Measurements from ENCODE around the gene CPNE8. TPM values are rescaled to one million over a fixed set of nuclear protein-coding genes. Genes with fewer than 3 reads are reported as not detected.
A peak's percentile ranks its signal among the peaks of the same experiment; 100 is the strongest.

The CPNE8 gene
- polyA plus RNA-seq, 2 of the 4 experiments (the other 2 are of a cell fraction): 8.0 to 30.1 TPM

DNA sequence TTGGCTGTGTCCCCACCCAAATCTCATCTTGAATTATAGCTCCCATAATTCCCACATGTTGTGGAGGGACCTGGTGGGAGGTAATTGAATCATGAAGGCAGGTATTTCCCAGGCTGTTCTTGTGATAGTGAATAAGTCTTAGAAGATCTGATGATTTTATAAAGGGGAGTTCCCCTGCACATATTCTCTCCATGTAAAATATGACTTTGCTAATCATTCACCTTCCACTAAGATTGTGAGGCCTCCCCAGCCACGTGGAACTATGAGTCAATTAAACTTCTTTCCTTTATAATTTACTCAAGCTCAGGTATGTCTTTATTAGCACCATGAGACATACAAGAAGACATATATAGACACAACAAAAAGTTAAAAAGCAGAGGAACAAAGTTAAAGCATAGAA is 120.0 kb downstream of the CPNE8 start:
- Histone ChIP-seq H3K4me1 (no peaks in the 10 kb centered on the region), H3K9me3 (peaks cover 15% of the 10 kb centered on the region; the same call in 2 of the 3 replicates), H3K4me3 (no peak overlapping the region), H3K27ac (no peak overlapping the region), H3K4me2 (no peak overlapping the region)
- ChIA-PET CTCF (interaction anchor here (0.6 kb wide), 2 partner anchors 11 to 120 kb away, joined by 3 read pairs; no protein-coding TSS in a partner anchor), POLR2A (no interaction called here)
- no peak for DNase-seq (ENCODE audit: low read depth in 1 of 2, low spot score in 1 of 2)
- TF ChIP-seq ATOH8 (CRISPR knock-in tag; IDR thresholded peaks at IDR 0.05; ENCODE audit: low read depth): no peak
- TF ChIP-seq HDAC2 (IDR thresholded peaks at IDR 0.05): no peak
- FAIRE-seq: peak; percentile 39
- no peak for ATAC-seq
- WGBS (ENCODE audit: missing lambda C conversion rate): 7% methylated on average over 1 of the region's 1 CpG

DNA sequence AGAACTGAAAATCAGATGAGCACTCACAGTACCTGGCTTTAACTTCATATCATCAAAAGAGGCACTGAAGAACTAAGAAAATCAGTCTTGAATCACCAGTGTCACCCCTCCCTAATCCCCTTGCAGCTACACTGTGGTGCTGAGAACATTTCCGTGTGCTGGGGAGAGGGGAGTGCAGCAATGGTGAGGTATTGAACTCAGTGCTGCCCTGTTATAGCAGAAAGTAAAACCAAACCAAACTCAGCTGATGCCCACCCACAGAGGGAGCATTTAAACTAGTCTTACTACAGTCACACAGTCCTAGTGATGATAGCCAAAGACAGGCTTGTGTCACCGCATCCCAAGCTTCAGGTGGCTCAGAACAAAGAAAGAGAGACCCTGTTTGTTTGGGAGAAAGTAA is 122.1 kb downstream of the CPNE8 start:
- FAIRE-seq: no peak
- Histone ChIP-seq H3K4me3 (no peak overlapping the region), H3K9me3 (peaks cover 15% of the 10 kb centered on the region; the same call in 2 of the 3 replicates), H3K4me1 (no peaks in the 10 kb centered on the region), H3K27ac (no peak overlapping the region), H3K4me2 (no peak overlapping the region)
- ATAC-seq: no peak
- CTCF ChIA-PET: interaction anchor here (1.2 kb wide), 1 partner anchor 123 kb away, joined by 3 read pairs; no protein-coding TSS in a partner anchor
- no peak for TF ChIP-seq RARB (CRISPR knock-in tag; IDR thresholded peaks at IDR 0.05)
- no peak for TF ChIP-seq RNF2 (IDR thresholded peaks at IDR 0.05; ENCODE audit: borderline replicate concordance, low read depth)
- no peak for TF ChIP-seq ZC3H11A (IDR thresholded peaks at IDR 0.05)
- TF ChIP-seq CHD2 (IDR thresholded peaks at IDR 0.05; ENCODE audit: low read length, partially characterized antibody): no peak
- no peak for TF ChIP-seq ZFP36 (IDR thresholded peaks at IDR 0.05; ENCODE audit: borderline replicate concordance, partially characterized antibody)
- TF ChIP-seq NFE2L2 (conservative IDR thresholded peaks at IDR 0.05; ENCODE audit: low read length): no peak
- DNase-seq (ENCODE audit: low read depth in 1 of 2, low spot score in 1 of 2): no peak
- WGBS (ENCODE audit: missing lambda C conversion rate): 86% methylated on average over 2 of the region's 2 CpGs
- POLR2A ChIA-PET: no interaction called here

DNA sequence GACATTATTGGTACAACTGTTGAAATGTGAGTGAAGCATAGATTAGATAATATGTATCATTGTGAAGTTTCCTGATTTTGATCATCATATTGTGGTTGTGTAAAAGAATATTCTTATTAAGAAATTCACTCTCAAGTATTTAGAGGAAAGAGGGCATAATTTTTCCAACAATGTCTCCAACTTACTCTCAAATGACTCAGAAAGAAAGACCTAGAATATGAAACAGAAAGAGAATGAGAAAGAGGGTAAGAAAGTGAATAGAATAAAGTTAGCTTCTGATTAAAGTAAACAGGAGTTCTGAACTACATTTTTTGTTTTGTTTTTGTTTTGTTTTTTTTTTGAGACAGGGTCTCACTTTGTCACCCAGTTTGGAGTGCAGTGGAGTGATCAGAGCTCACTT is 123.0 kb downstream of the CPNE8 start:
- Histone ChIP-seq H3K27ac (no peak overlapping the region), H3K4me2 (no peak overlapping the region), H3K4me3 (no peak overlapping the region), H3K9me3 (peaks cover 10% of the 10 kb centered on the region; the same call in 2 of the 3 replicates), H3K4me1 (no peaks in the 10 kb centered on the region)
- FAIRE-seq: peak; percentile 54
- no peak for ATAC-seq
- no peak for DNase-seq (ENCODE audit: low read depth in 1 of 2, low spot score in 1 of 2)
- ChIA-PET CTCF (interaction anchor here (0.6 kb wide), 1 partner anchor 105 kb away, joined by 3 read pairs; no protein-coding TSS in a partner anchor), POLR2A (no interaction called here)
- TF ChIP-seq CBX2 (IDR thresholded peaks at IDR 0.05; ENCODE audit: borderline replicate concordance, low read depth) (no peak), HOXB13 (CRISPR knock-in tag; IDR thresholded peaks at IDR 0.05; ENCODE audit: low read depth) (no peak), ZFP36 (IDR thresholded peaks at IDR 0.05; ENCODE audit: borderline replicate concordance, partially characterized antibody) (no peak), NPAS2 (CRISPR knock-in tag; IDR thresholded peaks at IDR 0.05; ENCODE audit: borderline replicate concordance) (no peak), POLR2A (IDR thresholded peaks at IDR 0.05; ENCODE audit: low read length) (no peak), CHD2 (IDR thresholded peaks at IDR 0.05; ENCODE audit: low read length, partially characterized antibody) (no peak), ATOH8 (CRISPR knock-in tag; IDR thresholded peaks at IDR 0.05; ENCODE audit: low read depth) (no peak), ZC3H11A (IDR thresholded peaks at IDR 0.05) (no peak), SMC3 (IDR thresholded peaks at IDR 0.05) (no peak), RARB (CRISPR knock-in tag; IDR thresholded peaks at IDR 0.05) (no peak), JUNB (IDR thresholded peaks at IDR 0.05) (no peak), EP300 (IDR thresholded peaks at IDR 0.05) (no peak), RFX5 (IDR thresholded peaks at IDR 0.05) (no peak), MYC (IDR thresholded peaks at IDR 0.05; ENCODE audit: borderline replicate concordance, low read length) (no peak)
- TF ChIP-seq, protein P1, sequence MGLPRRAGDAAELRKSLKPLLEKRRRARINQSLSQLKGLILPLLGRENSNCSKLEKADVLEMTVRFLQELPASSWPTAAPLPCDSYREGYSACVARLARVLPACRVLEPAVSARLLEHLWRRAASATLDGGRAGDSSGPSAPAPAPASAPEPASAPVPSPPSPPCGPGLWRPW (IDR thresholded peaks at IDR 0.05): no peak

GRCh38 chr12:38776647-38777046 is 128.7 kb downstream of the CPNE8 start:
- H3K4me1 ChIP-seq: no peaks in the 10 kb centered on the region; the same call in 2 of the 3 replicates
- ChIA-PET POLR2A (no interaction called here), CTCF (interaction anchor here (0.9 kb wide), 1 partner anchor 37 kb away, joined by 3 read pairs; no protein-coding TSS in a partner anchor)
- 91% methylated on average over 1 of the region's 1 CpG for WGBS (ENCODE audit: missing lambda C conversion rate)
- H3K4me3 ChIP-seq: no peak overlapping the region
- no peak for FAIRE-seq
- H3K9me3 ChIP-seq: peaks cover 9% of the 10 kb centered on the region; the same call in 1 of the 3 replicates
- ATAC-seq: peak in 1 of 2 experiments; percentile 59; a peak in 1 of 6 replicates
- H3K4me2 ChIP-seq: no peak overlapping the region
- no peak for DNase-seq (ENCODE audit: low read depth in 1 of 2, low spot score in 1 of 2)
- no peak overlapping the region for H3K27ac ChIP-seq
- TF ChIP-seq, protein P2, sequence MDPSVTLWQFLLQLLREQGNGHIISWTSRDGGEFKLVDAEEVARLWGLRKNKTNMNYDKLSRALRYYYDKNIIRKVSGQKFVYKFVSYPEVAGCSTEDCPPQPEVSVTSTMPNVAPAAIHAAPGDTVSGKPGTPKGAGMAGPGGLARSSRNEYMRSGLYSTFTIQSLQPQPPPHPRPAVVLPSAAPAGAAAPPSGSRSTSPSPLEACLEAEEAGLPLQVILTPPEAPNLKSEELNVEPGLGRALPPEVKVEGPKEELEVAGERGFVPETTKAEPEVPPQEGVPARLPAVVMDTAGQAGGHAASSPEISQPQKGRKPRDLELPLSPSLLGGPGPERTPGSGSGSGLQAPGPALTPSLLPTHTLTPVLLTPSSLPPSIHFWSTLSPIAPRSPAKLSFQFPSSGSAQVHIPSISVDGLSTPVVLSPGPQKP (IDR thresholded peaks at IDR 0.05; ENCODE audit: low read depth, low read length): no peak
- TF ChIP-seq GATA3 (IDR thresholded peaks at IDR 0.05; ENCODE audit: borderline replicate concordance) (no peak), TP53 (CRISPR knock-in tag; IDR thresholded peaks at IDR 0.05) (no peak), JUN (IDR thresholded peaks at IDR 0.05) (no peak), MYC (IDR thresholded peaks at IDR 0.05; ENCODE audit: borderline replicate concordance, low read length) (no peak), ZFP36 (IDR thresholded peaks at IDR 0.05; ENCODE audit: borderline replicate concordance, partially characterized antibody) (no peak), PBX3 (IDR thresholded peaks at IDR 0.05) (no peak), FOSB (CRISPR knock-in tag; IDR thresholded peaks at IDR 0.05) (no peak), SREBF2 (IDR thresholded peaks at IDR 0.05) (no peak), ZSCAN20 (CRISPR knock-in tag; IDR thresholded peaks at IDR 0.05) (no peak)
- TF ChIP-seq, protein P3, sequence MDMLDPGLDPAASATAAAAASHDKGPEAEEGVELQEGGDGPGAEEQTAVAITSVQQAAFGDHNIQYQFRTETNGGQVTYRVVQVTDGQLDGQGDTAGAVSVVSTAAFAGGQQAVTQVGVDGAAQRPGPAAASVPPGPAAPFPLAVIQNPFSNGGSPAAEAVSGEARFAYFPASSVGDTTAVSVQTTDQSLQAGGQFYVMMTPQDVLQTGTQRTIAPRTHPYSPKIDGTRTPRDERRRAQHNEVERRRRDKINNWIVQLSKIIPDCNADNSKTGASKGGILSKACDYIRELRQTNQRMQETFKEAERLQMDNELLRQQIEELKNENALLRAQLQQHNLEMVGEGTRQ (IDR thresholded peaks at IDR 0.05): no peak
